GM19455 (cell line): ENCODE data around the gene BBIP1.

Experiments used
- ATAC-seq: cut with Tn5 transposase; IDR thresholded peaks from one replicate; pipeline ENCODE4 v1.9.1; 2021; ENCODE audit not compliant: unreplicated experiment

BBIP1 gene

GRCh38 chr10:110885932-110886674 lies 32.9 kb downstream of the BBIP1 start:
- ATAC-seq, result no peak

DNA sequence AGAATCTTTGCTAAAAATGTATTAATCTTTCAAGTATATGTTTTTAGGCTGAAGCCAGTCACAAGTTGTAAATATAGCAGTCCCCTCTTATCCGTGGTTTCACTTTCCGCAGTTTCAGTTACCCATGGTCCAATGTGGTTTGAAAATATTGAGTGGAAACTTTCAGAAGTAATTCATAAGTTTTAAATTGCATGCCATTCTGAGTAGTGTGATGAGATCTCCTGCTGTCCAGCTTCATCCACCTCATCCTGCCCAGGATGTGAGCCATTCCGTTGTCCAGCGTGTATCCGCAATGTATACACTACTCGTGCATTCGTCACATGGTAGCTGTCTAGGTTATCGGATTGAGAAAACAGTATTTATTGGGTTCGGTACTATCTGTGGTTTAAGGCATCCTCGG lies 35.1 kb downstream of the BBIP1 start:
- ATAC-seq, result no peak

DNA sequence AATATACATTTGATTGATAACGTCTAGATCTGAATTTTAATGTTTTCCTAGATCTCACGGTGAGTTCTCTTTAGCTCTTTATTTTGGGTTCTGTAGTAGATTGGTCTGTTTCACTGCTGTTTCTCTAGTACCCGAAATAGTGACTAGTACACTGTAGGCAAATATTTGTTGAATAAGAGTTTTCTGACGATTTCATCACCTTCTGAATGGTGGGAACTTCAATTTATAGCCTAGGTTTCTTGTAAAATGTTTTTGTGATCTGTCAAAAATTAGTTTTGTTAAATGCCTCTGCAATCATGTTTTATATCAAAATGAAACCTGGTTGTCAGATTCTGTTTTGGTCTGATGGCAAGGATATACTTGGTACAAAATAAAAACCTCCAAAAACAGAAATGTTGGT lies 37.1 kb downstream of the BBIP1 start:
- ATAC-seq, result no peak

DNA sequence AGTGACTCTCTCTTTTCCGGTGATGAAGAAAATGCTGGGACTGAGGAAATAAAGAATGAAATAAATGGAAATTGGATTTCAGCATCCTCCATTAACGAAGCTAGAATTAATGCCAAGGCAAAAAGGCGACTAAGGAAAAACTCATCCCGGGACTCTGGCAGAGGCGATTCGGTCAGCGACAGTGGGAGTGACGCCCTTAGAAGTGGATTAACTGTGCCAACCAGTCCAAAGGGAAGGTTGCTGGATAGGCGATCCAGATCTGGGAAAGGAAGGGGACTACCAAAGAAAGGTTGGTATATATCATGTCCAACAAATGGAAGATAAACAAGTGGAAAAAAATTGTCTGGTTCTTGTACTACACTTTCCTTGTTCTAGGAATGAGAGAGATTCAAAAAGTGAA lies 37.7 kb downstream of the BBIP1 start:
- no peak for ATAC-seq

DNA sequence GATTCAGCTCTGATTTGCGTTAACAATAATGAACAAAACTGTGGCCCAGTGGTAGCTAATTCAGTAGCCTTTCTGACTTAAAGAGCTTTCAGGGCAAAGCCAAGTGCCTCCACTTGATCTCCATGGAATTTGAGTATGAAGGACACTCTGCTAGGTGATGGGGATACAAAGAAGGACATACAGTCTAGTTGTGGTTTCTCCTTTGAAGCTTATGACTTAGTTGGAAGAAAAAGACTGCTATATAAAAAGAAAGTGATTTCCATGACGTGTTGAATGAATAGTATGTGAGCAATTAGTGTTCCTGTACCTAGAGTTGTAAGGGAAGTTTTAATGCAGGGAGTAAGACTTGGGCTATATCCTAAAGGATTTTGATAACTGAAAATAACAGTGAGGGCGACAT lies 39.0 kb downstream of the BBIP1 start:
- no peak for ATAC-seq

GRCh38 chr10:110876788-110877187 lies 42.2 kb downstream of the BBIP1 start:
- no peak for ATAC-seq

- no peak for ATAC-seq
These were observed 43.0 kb downstream of the BBIP1 start for GRCh38 chr10:110876000-110876399.

- ATAC-seq, result no peak
These were observed 45.0 kb downstream of the BBIP1 start for GRCh38 chr10:110873951-110874350.

- ATAC-seq, result no peak
These were observed 45.7 kb downstream of the BBIP1 start for GRCh38 chr10:110872984-110873923.

DNA sequence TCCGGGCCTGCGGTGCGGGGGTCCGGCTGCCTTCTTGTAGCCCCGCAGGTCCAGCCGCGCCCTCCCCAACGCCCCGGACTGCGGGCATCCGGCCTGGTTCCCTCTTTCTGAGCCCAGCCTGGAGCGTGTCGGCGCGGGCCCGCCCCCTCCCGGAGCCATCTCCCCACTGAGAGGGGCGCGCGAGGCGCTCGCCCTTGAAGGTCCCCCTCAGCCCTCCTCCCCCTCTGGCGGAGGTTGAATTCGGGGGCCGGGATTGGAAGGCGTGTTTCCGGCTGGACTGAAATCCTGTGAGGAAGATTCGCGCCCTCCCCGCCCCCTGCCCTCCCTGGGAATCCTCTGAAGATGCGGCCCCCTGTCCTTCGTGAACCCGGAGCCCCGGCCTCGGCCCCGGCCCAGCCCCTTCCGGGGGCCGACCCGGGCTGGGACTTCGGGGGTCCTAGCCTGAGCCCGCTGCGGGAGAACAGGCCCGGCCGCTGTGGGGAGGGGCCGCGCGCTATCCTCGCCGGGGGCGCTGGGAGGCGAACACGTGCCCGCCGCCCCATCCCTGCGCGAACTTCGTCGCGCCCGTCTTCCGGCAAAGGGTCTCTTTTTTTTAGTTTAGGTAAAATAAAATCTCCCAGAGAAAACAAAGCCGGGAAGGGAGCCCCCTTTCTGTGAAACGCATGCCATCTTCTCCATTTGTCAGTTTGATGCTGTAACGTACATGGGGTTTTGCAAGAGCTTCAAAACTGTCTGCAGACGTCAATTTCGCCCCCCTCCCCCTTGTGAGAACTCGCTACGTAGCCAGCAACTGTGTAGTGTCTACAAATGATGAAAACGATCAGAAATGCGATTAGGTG lies 46.6 kb downstream of the BBIP1 start:
- ATAC-seq, result peak; percentile 48

GRCh38 chr10:110871298-110872084 lies 47.5 kb downstream of the BBIP1 start, which contains the start of gene PDCD4:
Gene PDCD4, plus strand, starts transcription at chr10:110871928. Its CDS starts 4,100 bp downstream, at chr10:110876028.
- peak; percentile 73 for ATAC-seq

DNA sequence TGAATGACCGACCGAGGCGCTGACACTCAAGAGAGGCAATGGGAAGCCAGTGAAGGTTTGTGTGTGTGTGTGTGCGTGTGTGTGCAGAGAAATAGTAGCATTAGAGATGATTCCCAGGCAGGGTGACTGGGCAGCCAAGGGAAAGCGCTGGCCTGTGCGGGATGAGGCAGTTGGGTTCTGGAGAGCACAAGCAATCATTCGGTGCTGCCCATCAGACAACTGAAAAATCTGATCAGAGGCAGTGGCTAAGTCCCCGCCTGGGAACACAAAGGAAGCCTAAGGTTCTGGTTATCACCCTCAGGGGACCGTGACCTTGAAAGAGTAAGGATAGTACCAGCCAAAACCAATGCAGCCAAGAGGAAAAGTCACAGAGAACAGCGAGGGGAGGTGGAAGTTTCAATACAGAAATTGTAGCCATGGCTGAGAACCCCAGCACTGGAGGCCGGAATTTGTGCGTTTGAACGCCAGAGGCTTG lies 48.1 kb downstream of the BBIP1 start:
- ATAC-seq, result no peak

DNA sequence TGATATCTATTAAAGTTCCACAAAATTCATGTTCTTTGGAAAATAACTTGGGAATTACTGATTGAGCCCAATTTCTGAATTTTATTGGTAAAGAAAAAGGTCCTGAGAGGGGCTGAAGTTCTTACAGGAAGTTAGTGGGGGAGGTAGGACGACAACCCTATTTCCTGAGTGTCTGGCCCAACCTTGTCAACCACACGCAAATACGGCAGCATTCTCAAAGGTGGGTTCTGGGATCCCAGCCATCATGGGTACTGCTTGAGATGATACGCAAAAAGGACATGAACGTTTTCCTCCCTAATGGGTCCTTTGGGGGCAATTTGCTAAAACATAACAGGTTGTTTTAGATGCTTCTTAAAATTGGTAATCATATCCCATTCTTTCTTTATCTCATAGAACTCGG lies 50.0 kb downstream of the BBIP1 start:
- no peak for ATAC-seq

DNA sequence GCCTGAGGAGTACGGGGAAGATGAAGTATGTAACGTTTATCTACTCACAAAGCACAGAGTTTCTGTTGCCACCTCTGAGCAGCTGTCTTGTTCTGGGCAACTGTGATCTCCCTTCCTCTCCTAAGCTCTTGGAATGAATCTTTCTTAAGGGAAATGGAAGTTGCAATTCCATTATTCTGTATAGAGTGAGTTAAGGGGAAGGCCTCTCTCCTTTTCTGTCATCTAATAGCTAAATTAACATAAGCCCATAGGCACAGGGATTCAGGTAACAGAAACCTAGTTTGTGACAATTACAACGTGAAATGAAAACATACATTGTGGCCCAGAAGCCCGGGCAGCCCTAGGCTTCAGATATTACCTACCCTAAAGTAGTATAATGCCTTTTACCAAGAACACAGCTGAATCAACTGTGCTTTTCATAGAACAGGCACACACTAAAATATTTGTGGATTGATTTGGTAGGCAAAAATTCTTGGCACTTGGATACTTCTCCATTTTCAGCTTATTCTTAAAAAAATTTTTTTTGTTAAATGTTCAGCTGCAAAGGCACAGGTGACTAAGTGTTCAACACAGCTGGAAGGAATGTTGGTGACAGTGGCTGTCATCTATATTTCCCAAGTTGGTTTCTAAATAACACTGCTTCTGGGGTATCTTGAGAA lies 51.0 kb downstream of the BBIP1 start:
- no peak for ATAC-seq

GRCh38 chr10:110867011-110867806 lies 51.8 kb downstream of the BBIP1 start:
- ATAC-seq, result peak; percentile 35

GRCh38 chr10:110865809-110866482 lies 53.0 kb downstream of the BBIP1 start:
- ATAC-seq, result no peak

GRCh38 chr10:110865186-110865808 lies 53.7 kb downstream of the BBIP1 start:
- ATAC-seq, result no peak

DNA sequence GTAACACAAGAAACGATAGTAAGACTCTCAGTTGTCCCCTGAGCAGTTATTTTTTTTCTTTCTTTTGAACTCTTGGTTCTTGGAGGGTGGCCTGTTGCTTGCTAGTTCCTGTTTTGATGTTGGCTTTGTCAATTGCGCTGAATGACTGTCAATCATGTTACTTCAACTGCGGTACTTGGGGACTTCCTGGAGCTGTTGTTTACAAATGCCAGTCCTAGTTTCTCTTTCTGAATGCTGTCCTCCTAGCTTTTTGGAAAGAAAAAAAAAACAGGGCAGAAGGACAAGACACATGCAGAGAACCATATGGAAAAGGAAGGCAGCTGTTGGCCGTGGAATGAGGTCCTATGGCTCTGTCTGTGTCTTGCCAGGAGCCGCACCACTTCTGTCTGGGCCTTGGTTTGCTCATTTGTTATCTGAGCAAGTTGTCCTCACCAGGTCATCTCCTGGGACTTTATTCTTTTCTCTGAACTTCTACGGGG lies 54.3 kb downstream of the BBIP1 start:
- ATAC-seq, result peak; percentile 63
